CD4-positive, alpha-beta memory T cell (primary cell): ENCODE results near the gene COL1A1. TPM values are rescaled to one million over a fixed set of nuclear protein-coding genes. Genes with fewer than 3 reads are reported as not detected.

Experiments used
- CTCF ChIA-PET: fragments of 350-600 bp; sonication (Branson Sonifier 250); formaldehyde crosslinking; loops from one replicate; lab custom pipeline; 2021; ENCODE audit warnings: inconsistent platforms; ENCODE audit not compliant: partially characterized antibody; lab: Charles Lee
- POLR2A ChIA-PET: fragments of 350-600 bp; sonication (Branson Sonifier 250); formaldehyde crosslinking; loops from one replicate; lab custom pipeline; 2021; ENCODE audit not compliant: partially characterized antibody; lab: Charles Lee
- DNase-seq, 5 donors: peaks; one replicate each; pipeline versions ENCODE4 v3.0.0 to v3.0.0-alpha.2; 2020 to 2022; ENCODE audit warnings: mixed read lengths in 1 of 5
- H3K27ac ChIP-seq: one replicate; pipeline ENCODE4 v1.7.0; 2013; ENCODE audit warnings: low read depth, low read length
- H3K27me3 ChIP-seq: 2 replicates; pipeline ENCODE4 v1.7.0; 2013; ENCODE audit warnings: mild to moderate bottlenecking, low read length, moderate library complexity; ENCODE audit not compliant: insufficient read depth
- H3K36me3 ChIP-seq: 2 replicates; pipeline ENCODE4 v1.7.0; 2013; ENCODE audit warnings: mild to moderate bottlenecking, low read length, moderate library complexity; ENCODE audit not compliant: insufficient read depth
- H3K4me1 ChIP-seq: 2 replicates; pipeline ENCODE4 v1.7.0; 2013; ENCODE audit warnings: mild to moderate bottlenecking, low read length, moderate library complexity; ENCODE audit not compliant: insufficient read depth
- H3K4me3 ChIP-seq, 2 donors: one replicate each; pipeline ENCODE4 v1.7.0; 2013; ENCODE audit warnings: low read length in 2 of 2, mild to moderate bottlenecking in 1 of 2
- H3K9me3 ChIP-seq, 2 donors: one replicate each; pipeline ENCODE4 v1.7.0; 2013; ENCODE audit warnings: low read length in 2 of 2, control low read depth in 1 of 2; ENCODE audit not compliant: control insufficient read depth in 1 of 2
- H3K27ac Mint-ChIP-seq, 7 donors: one replicate each; pipeline ENCODE4 v1.8.0; 2020 to 2021; ENCODE audit warnings: mixed read lengths in 7 of 7, mild to moderate bottlenecking in 6 of 7, inconsistent platforms in 3 of 7, moderate library complexity in 3 of 7
- H3K27me3 Mint-ChIP-seq, 2 donors: one replicate each; pipeline ENCODE4 v1.8.0; 2020 to 2021; ENCODE audit warnings: mixed read lengths in 2 of 2
- H3K36me3 Mint-ChIP-seq, 2 donors: one replicate each; pipeline ENCODE4 v1.8.0; 2020 to 2021; ENCODE audit warnings: mixed read lengths in 2 of 2, inconsistent platforms in 1 of 2, mild to moderate bottlenecking in 1 of 2
- H3K4me1 Mint-ChIP-seq, 4 donors: one replicate each; pipeline ENCODE4 v1.8.0; 2020 to 2021; ENCODE audit warnings: mixed read lengths in 4 of 4, mild to moderate bottlenecking in 1 of 4
- H3K4me3 Mint-ChIP-seq, 8 donors: one replicate each; pipeline ENCODE4 v1.8.0; 2020 to 2021; ENCODE audit warnings: mixed read lengths in 8 of 8, mild to moderate bottlenecking in 7 of 8, moderate library complexity in 6 of 8, inconsistent platforms in 3 of 8
- H3K9me3 Mint-ChIP-seq, 8 donors: one replicate each; pipeline ENCODE4 v1.8.0; 2020 to 2021; ENCODE audit warnings: mixed read lengths in 8 of 8, mild to moderate bottlenecking in 5 of 8, inconsistent platforms in 3 of 8, moderate library complexity in 1 of 8
- intact Hi-C: fragments of 100-400 bp; cut with micrococcal nuclease; formaldehyde crosslinking; loops from one replicate; pipeline ENCODE4 v1.15.1; 2023
- polyA plus RNA-seq, 2 donors: library from polyadenylated mRNA; unstranded; fragments of 300-500 nt; fragmentation: Illumina TruSeq; gene quantifications; one replicate each; pipeline ENCODE4 v1.2.3, GENCODE V29; 2021
- total RNA-seq, 2 experiments: library from RNA; stranded (reverse); gene quantifications; one replicate each; pipeline ENCODE4 v1.2.3, GENCODE V29; 2021

The COL1A1 gene
- total and polyA plus RNA-seq, 4 experiments from 2014 or later = 1.0 to 1.6 TPM; not detected in 2

DNA sequence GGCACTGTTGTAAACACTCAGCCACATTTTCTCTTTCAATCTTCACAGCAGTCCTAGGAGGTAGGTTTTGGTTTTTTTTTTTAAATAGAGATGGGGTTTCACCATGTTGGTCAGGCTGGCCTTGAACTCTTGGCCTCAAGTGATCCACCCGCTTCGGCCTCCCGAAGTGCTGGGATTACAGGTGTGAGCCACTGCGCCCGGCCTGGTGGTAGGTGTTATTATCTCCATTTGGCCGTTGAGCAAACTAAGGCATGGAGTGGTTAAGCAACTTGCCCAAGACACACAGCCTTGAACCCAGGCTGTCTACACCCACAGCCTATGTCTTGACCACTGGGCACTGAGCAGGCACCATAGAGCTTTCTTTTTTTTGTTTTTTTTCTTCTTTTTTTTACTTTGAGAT lies 27.0 kb downstream of the COL1A1 start:
- H3K27ac ChIP-seq = no peak overlapping the region
- H3K9me3 ChIP-seq = no peaks in the 10 kb centered on the region
- H3K4me1 ChIP-seq = peaks cover 4% of the 10 kb centered on the region
- Mint-ChIP-seq H3K4me1 (peaks cover 4 to 14% (median 7%) of the 10 kb centered on the region in 4 donors), H3K9me3 (peaks cover 0 to under 1% (median 0%) of the 10 kb centered on the region in 8 donors), H3K36me3 (no peaks in the 10 kb centered on the region), H3K4me3 (no peak overlapping the region), H3K27ac (no peak overlapping the region), H3K27me3 (no peaks in the 10 kb centered on the region)
- CTCF ChIA-PET = interaction anchor here (3.7 to 5.3 kb wide), 2 partner anchors 13 to 35 kb away, joined by 19 to 38 read pairs; no protein-coding TSS in a partner anchor
- intact Hi-C loops = no loop called here
- no peaks in the 10 kb centered on the region for H3K27me3 ChIP-seq
- no peaks in the 10 kb centered on the region for H3K36me3 ChIP-seq
- H3K4me3 ChIP-seq = no peak overlapping the region
- POLR2A ChIA-PET = no interaction called here
- peak in 1 of 5 donors; percentile 1 for DNase-seq

DNA sequence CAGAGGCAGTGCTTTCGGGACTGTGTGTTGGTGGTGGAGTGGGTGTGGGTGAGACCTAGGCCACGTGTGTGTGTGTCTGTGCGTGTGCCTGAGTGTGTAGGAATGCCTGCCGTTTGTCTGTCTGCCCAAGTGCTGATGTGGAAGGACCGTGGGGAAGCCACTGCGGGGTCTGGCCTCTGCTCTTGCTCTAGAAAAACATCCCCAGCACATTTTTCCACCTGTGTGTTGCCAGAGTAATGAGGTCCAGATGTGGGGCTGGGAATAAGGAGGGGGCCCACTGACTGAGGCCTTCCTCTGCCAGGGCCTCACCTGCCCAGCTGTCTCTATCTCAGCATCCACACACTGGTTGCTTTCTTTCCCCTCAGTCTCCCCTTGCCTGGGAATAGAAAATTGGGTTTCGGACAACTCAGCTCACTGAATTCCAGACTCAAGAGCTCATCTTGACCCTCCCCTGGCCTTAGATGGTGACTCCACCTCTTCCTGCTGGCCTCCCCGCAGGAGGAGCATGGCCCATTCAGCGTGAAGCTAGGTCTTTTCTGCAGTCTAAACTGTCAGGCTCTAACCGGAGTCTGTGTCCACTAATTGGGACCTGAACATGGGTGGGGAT lies 28.0 kb downstream of the COL1A1 start:
- H3K4me3 ChIP-seq = no peak overlapping the region
- Mint-ChIP-seq H3K9me3 (peaks cover 0 to 3% (median 0%) of the 10 kb centered on the region in 8 donors), H3K27ac (no peak overlapping the region), H3K27me3 (peaks cover 2 to 3% of the 10 kb centered on the region in 2 donors), H3K4me1 (peaks cover 12 to 19% (median 16%) of the 10 kb centered on the region in 4 donors), H3K4me3 (no peak overlapping the region), H3K36me3 (peaks cover 0 to 3% of the 10 kb centered on the region in 2 donors)
- no peaks in the 10 kb centered on the region for H3K36me3 ChIP-seq
- no peak overlapping the region for H3K27ac ChIP-seq
- POLR2A ChIA-PET = no interaction called here
- CTCF ChIA-PET = interaction anchor here (1.5 to 5.3 kb wide), 3 partner anchors 12 to 79 kb away, joined by 4 to 38 read pairs (median 19); no protein-coding TSS in a partner anchor
- intact Hi-C loops = no loop called here
- H3K9me3 ChIP-seq = no peaks in the 10 kb centered on the region
- DNase-seq = peak in 1 of 5 donors; percentile 3
- H3K27me3 ChIP-seq = no peaks in the 10 kb centered on the region
- H3K4me1 ChIP-seq = peaks cover 13% of the 10 kb centered on the region

GRCh38 chr17:50172936-50173334 lies 28.5 kb downstream of the COL1A1 start:
- intact Hi-C loops = no loop called here

DNA sequence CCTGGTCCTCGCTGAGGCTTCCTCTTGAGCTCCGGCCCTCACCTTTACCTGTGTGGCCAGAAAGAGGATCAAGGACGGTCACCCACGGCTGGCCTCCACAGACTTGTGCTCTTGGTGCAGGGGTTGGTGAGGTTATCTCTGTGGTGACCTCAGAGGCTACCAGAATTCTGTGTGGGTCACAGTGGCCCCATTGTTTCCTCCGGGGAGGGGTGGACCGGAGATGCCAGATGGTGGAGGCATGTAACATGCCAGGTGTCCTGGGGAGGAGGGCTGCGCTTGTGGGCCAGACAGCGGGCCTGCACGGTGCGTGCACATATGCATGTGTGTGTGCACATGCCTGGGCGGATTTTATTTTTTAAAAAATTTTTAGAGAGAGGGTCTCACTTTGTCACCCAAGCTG lies 29.3 kb downstream of the COL1A1 start:
- no peaks in the 10 kb centered on the region for H3K36me3 ChIP-seq
- H3K27ac Mint-ChIP-seq = peak overlapping the region in 1 of 7 donors; percentile 43
- H3K4me3 Mint-ChIP-seq = no peak overlapping the region
- no peak for DNase-seq
- peaks cover 2 to 3% of the 10 kb centered on the region in 2 donors for H3K27me3 Mint-ChIP-seq
- ChIA-PET CTCF (interaction anchor here (1.5 to 5.3 kb wide), 3 partner anchors 11 to 78 kb away, joined by 4 to 38 read pairs (median 19); no protein-coding TSS in a partner anchor), POLR2A (no interaction called here)
- no peak overlapping the region for H3K27ac ChIP-seq
- H3K4me1 ChIP-seq = peaks cover 10% of the 10 kb centered on the region
- H3K36me3 Mint-ChIP-seq = peaks cover 0 to 3% of the 10 kb centered on the region in 2 donors
- intact Hi-C loops = no loop called here
- peaks cover 0 to 3% (median 0%) of the 10 kb centered on the region in 8 donors for H3K9me3 Mint-ChIP-seq
- H3K4me3 ChIP-seq = no peak overlapping the region
- H3K9me3 ChIP-seq = no peaks in the 10 kb centered on the region
- H3K27me3 ChIP-seq = no peaks in the 10 kb centered on the region
- H3K4me1 Mint-ChIP-seq = peaks cover 10 to 15% (median 11%) of the 10 kb centered on the region in 4 donors

More at GRCh38 chr17:50172936-50173334, 28.5 kb downstream of the COL1A1 start:
- no peaks in the 10 kb centered on the region for H3K9me3 ChIP-seq
- Mint-ChIP-seq H3K36me3 (peaks cover 0 to 3% of the 10 kb centered on the region in 2 donors), H3K9me3 (peaks cover 0 to 3% (median 0%) of the 10 kb centered on the region in 8 donors), H3K4me1 (peaks cover 10 to 15% (median 11%) of the 10 kb centered on the region in 4 donors), H3K27ac (no peak overlapping the region), H3K27me3 (peaks cover 2 to 3% of the 10 kb centered on the region in 2 donors), H3K4me3 (no peak overlapping the region)
- H3K4me3 ChIP-seq = no peak overlapping the region
- peaks cover 10% of the 10 kb centered on the region for H3K4me1 ChIP-seq
- ChIA-PET POLR2A (no interaction called here), CTCF (interaction anchor here (1.5 to 5.3 kb wide), 3 partner anchors 11 to 79 kb away, joined by 4 to 38 read pairs (median 19); no protein-coding TSS in a partner anchor)
- H3K36me3 ChIP-seq = no peaks in the 10 kb centered on the region
- H3K27ac ChIP-seq = no peak overlapping the region
- no peak for DNase-seq
- no peaks in the 10 kb centered on the region for H3K27me3 ChIP-seq

- Mint-ChIP-seq H3K27me3 (peaks cover 2 to 3% of the 10 kb centered on the region in 2 donors), H3K27ac (peak overlapping the region in 2 of 7 donors; percentile 57 to 80), H3K9me3 (peaks cover 0 to 3% (median 0%) of the 10 kb centered on the region in 8 donors), H3K4me3 (no peak overlapping the region), H3K36me3 (peaks cover 0 to 3% of the 10 kb centered on the region in 2 donors), H3K4me1 (peaks cover 10 to 15% (median 11%) of the 10 kb centered on the region in 4 donors)
- intact Hi-C loops = no loop called here
- no peaks in the 10 kb centered on the region for H3K27me3 ChIP-seq
- no peak for DNase-seq
- no peak overlapping the region for H3K27ac ChIP-seq
- H3K4me1 ChIP-seq = peaks cover 10% of the 10 kb centered on the region
- H3K4me3 ChIP-seq = no peak overlapping the region
- no peaks in the 10 kb centered on the region for H3K9me3 ChIP-seq
- ChIA-PET CTCF (interaction anchor here (3.7 to 5.3 kb wide), 2 partner anchors 10 to 32 kb away, joined by 19 to 38 read pairs; no protein-coding TSS in a partner anchor), POLR2A (no interaction called here)
- no peaks in the 10 kb centered on the region for H3K36me3 ChIP-seq
Measured at GRCh38 chr17:50171371-50172071, 29.9 kb downstream of the COL1A1 start.

DNA sequence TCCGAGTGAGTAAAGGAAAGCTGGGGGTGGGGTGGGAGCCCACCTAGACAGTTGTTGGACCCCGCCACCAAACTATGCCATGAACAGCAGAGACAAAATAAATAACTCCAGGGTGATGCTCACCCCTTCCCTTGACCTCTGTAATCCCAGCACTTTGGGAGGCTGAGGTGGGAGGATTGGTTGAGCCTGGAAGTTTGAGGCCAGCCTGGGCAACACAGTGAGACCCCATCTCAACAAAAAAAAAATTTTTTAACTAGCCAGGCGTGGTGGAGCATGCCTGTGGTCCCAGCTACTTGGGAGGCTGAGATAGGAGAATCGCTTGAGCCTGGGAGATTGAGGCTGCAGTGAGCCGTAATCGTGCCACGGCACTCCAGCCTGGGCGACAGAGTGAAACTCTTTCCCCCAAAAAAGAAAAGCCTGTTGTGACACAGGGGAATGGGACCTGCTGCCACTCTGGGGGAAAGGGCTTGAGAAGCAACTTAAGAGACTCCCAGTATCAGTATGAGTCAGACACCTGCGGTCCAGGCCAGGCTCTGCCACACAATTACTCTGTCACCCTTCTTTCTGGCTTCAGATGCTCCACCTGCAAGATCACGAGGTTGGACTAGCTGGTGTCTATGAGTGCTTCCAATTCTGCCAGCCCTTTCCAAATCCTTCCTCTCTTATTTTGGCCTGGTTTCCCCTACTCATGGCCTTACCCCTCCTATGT lies 30.6 kb downstream of the COL1A1 start:
- Mint-ChIP-seq H3K36me3 (peaks cover 0 to 3% of the 10 kb centered on the region in 2 donors), H3K4me3 (no peak overlapping the region), H3K9me3 (peaks cover 0 to 3% (median 0%) of the 10 kb centered on the region in 8 donors), H3K27ac (peak overlapping the region in 3 of 7 donors; percentile 57 to 85 (median 80)), H3K4me1 (peaks cover 10 to 15% (median 11%) of the 10 kb centered on the region in 4 donors), H3K27me3 (peaks cover 2 to 3% of the 10 kb centered on the region in 2 donors)
- intact Hi-C loops = no loop called here
- DNase-seq = no peak
- POLR2A ChIA-PET = interaction anchor here (0.9 kb wide), 1 partner anchor 34 kb away, joined by 3 read pairs; no protein-coding TSS in a partner anchor
- CTCF ChIA-PET = interaction anchor here (0.8 to 5.3 kb wide), 6 partner anchors 10 to 127 kb away, joined by 4 to 38 read pairs (median 12); no protein-coding TSS in a partner anchor
- no peaks in the 10 kb centered on the region for H3K27me3 ChIP-seq
- H3K4me1 ChIP-seq = peaks cover 10% of the 10 kb centered on the region
- no peaks in the 10 kb centered on the region for H3K9me3 ChIP-seq
- H3K27ac ChIP-seq = no peak overlapping the region
- H3K4me3 ChIP-seq = no peak overlapping the region
- H3K36me3 ChIP-seq = no peaks in the 10 kb centered on the region
